ENCODE results near the gene ABCA13.

Gene ABCA13

DNA sequence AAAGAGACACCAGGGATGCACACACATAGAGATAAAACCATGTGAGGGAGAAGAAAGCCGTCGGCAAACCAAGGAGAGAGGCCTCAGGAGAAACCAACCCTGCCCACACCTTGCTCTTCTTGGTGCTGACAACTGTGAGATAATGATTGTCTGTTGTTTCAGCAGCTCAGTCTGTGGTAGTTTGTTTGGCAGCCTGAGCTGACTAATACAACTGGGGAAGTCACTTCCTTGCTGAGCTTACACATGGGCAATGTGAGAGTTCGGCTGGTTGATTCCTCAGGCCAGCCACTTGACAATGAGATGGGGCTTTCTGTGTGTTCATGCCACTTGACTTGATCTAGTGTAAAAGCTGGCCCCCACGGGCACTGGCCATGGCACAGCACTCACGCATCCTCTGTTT is 271.8 kb downstream of the ABCA13 start:
- in situ Hi-C loops (cut with HindIII; ENCODE audit: low pct_ligation_motif_present, low pct_unique_long_range_greater_than_20kb, low sequenced_read_pairs) = no loop called here
- no peak for DNase-seq

DNA sequence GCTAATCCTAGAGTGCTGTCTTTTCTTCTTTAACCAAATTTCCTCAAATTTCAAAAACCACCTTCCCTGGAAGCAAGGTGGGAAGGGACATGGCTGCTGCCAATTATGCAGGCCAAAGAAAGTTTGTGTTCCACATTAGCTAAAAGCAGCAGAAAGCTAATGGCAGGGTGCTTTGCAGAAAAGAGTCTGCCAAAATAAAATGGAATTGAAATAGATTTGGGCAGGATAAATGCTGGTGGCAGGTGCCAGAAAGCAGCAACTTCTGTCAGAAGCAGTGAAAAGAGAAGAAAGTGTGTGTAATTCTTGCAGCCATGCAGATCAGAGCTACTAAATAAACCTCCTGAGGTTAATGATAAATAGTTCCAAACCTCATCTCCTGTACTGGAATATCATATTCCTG is 275.5 kb downstream of the ABCA13 start:
- in situ Hi-C loops (cut with HindIII; ENCODE audit: low pct_ligation_motif_present, low pct_unique_long_range_greater_than_20kb, low sequenced_read_pairs) = no loop called here
- no peak for DNase-seq

GRCh38 chr7:48452218-48452617 is 281.0 kb downstream of the ABCA13 start:
- no peak for DNase-seq
- in situ Hi-C loops (cut with HindIII; ENCODE audit: low pct_ligation_motif_present, low pct_unique_long_range_greater_than_20kb, low sequenced_read_pairs) = no loop called here

GRCh38 chr7:48454750-48455192 is 283.5 kb downstream of the ABCA13 start:
- no peak for DNase-seq
- in situ Hi-C loops (cut with HindIII; ENCODE audit: low pct_ligation_motif_present, low pct_unique_long_range_greater_than_20kb, low sequenced_read_pairs) = no loop called here

GRCh38 chr7:48455363-48455762 is 284.1 kb downstream of the ABCA13 start:
- no peak for DNase-seq
- in situ Hi-C loops (cut with HindIII; ENCODE audit: low pct_ligation_motif_present, low pct_unique_long_range_greater_than_20kb, low sequenced_read_pairs) = no loop called here

DNA sequence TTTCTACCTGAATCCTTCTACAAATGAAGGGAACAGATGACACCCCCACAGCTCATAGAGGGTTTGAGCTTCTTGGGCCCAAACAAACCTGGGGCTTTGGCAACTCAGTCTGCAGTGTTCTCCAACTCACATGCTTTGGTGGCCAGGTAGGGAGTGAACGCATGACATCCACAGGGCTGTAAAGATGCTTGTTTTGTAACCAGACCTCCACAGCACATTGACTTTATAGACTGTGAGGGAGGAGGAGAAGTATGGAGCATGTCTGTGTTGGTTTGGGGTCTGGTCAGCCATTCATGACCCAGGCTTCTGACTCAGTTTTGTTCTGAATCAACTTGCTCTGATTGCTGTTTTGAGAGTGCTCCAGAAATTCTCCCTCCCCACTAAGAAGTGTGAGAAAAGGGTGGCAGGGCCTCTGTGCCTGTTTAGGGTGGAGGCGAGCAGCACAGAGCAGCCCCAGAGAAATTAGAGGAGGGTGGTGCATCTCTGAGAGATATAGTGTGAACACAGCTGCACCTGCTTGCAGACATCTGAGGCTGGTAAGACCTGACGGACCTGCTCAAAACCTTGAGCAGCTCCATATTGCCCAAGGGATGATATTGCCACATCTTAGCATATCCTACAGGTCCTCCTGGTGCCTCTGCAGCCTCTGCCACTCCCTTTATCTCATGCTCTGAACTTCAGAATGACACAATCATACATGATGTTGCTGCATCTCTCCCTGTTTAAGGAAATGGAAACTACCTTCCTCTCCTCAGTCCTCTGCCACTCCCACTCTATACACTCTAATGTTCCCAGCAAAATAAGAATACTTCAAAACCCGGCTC is 287.7 kb downstream of the ABCA13 start:
- DNase-seq = no peak
- in situ Hi-C loops (cut with HindIII; ENCODE audit: low pct_ligation_motif_present, low pct_unique_long_range_greater_than_20kb, low sequenced_read_pairs) = no loop called here

GRCh38 chr7:48466713-48467112 is 295.5 kb downstream of the ABCA13 start:
- in situ Hi-C loops (cut with HindIII; ENCODE audit: low pct_ligation_motif_present, low pct_unique_long_range_greater_than_20kb, low sequenced_read_pairs) = no loop called here
- DNase-seq = no peak

- in situ Hi-C loops (cut with HindIII; ENCODE audit: low pct_ligation_motif_present, low pct_unique_long_range_greater_than_20kb, low sequenced_read_pairs) = no loop called here
- no peak for DNase-seq
Measured at GRCh38 chr7:48471196-48471595, 299.9 kb downstream of the ABCA13 start.

DNA sequence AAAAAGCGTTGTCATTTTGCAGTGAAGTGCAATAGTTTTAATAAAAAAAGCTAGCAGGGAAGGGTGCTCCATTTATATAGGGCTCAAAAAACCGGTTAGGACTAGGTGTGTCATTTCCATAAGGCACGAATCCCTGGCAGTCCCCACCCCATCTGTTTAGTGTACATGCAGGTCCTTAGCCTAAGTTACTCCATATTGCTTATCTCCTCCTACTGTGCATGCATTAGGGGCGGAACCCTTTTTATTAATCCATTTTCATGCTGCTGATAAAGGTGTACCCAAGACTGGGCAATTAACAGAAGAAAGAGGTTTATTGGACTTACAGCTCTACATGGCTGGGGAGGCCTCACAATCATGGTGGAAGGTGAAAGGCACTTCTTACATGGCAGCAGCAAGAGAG is 301.4 kb downstream of the ABCA13 start:
- in situ Hi-C loops (cut with HindIII; ENCODE audit: low pct_ligation_motif_present, low pct_unique_long_range_greater_than_20kb, low sequenced_read_pairs) = no loop called here
- DNase-seq = no peak

DNA sequence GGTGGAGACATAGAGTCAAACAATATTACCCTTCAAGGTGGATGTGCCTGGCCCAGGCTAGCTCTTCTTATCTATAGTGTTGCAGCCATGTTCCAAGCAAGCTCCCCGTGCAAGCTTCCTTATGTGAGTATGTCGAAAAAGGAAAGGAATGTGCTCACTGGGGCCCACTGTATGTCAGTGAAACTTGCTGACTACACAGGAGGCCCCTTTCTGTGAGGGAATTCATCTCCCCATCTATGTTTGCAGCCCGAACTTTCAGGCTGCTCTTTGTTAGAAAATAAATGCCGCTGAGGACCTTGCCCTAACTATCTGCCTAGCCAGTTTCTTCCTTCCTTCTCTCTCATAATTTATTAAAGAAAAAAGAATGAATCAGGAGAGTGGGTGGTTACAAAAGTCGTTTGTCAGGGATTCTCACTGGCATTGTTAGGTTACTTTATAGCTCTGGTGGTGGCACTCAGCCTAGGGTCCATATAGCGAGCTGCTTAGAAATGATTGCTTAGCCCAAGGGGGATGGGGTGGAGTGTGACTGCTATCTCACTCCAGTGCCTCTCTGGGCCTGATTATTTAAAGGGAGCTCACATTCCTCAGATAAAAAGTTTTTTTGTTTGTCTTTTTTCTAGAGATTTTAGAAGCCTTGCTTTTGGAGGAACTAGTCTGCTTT is 302.1 kb downstream of the ABCA13 start:
- DNase-seq = no peak
- in situ Hi-C loops (cut with HindIII; ENCODE audit: low pct_ligation_motif_present, low pct_unique_long_range_greater_than_20kb, low sequenced_read_pairs) = no loop called here

- DNase-seq = no peak
- in situ Hi-C loops (cut with HindIII; ENCODE audit: low pct_ligation_motif_present, low pct_unique_long_range_greater_than_20kb, low sequenced_read_pairs) = no loop called here
Measured at GRCh38 chr7:48481235-48481634, 310.0 kb downstream of the ABCA13 start.

GRCh38 chr7:48497521-48497920 is 326.3 kb downstream of the ABCA13 start:
- DNase-seq = no peak
- in situ Hi-C loops (cut with HindIII; ENCODE audit: low pct_ligation_motif_present, low pct_unique_long_range_greater_than_20kb, low sequenced_read_pairs) = no loop called here

GRCh38 chr7:48502021-48502420 is 330.8 kb downstream of the ABCA13 start:
- in situ Hi-C loops (cut with HindIII; ENCODE audit: low pct_ligation_motif_present, low pct_unique_long_range_greater_than_20kb, low sequenced_read_pairs) = no loop called here
- DNase-seq = no peak

DNA sequence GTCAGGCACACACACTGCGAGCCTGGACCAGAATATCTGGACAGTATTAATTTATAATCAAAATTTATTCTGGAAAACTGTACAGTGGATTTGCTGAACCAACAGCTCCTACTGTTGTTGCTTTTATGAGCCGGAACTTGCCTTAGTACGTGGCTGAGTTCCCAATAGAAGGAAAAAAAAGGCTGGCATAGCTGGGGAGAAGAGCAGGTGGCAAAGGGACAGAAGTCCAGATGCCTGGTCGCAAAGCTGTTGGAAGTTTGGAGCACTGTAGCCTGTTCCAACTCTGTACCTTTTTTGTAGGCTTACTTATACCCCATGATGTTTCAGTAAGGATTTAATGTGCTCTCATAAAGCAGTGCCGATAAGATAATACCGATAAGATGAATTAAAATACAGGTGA is 333.8 kb downstream of the ABCA13 start:
- in situ Hi-C loops (cut with HindIII; ENCODE audit: low pct_ligation_motif_present, low pct_unique_long_range_greater_than_20kb, low sequenced_read_pairs) = no loop called here
- no peak for DNase-seq

- no peak for DNase-seq
- in situ Hi-C loops (cut with HindIII; ENCODE audit: low pct_ligation_motif_present, low pct_unique_long_range_greater_than_20kb, low sequenced_read_pairs) = no loop called here
Measured at GRCh38 chr7:48505466-48505865, 334.2 kb downstream of the ABCA13 start.

- no peak for DNase-seq
- in situ Hi-C loops (cut with HindIII; ENCODE audit: low pct_ligation_motif_present, low pct_unique_long_range_greater_than_20kb, low sequenced_read_pairs) = no loop called here
Measured at GRCh38 chr7:48506569-48506968, 335.3 kb downstream of the ABCA13 start.

- in situ Hi-C loops (cut with HindIII; ENCODE audit: low pct_ligation_motif_present, low pct_unique_long_range_greater_than_20kb, low sequenced_read_pairs) = no loop called here
- DNase-seq = no peak
Measured at GRCh38 chr7:48511080-48511479, 339.8 kb downstream of the ABCA13 start.

DNA sequence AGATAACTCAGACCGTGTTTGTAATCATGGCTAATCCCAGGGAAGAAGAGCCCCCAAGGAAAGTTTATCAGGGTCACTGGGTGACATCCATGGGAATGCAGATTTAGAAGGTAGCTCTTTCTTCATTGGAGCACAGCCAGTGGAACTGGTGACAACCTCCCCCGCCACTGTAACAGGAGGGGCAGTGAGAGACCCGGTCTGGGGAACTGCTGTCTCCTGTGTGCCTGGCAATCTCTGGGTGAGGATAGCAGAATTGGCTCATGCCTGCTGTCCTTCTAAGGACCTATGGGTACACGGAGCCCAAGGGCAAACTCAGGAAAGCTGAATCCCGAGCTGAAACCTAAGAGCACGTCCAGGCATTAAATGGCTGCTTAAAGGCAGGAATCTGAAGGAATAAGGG is 341.6 kb downstream of the ABCA13 start:
- in situ Hi-C loops (cut with HindIII; ENCODE audit: low pct_ligation_motif_present, low pct_unique_long_range_greater_than_20kb, low sequenced_read_pairs) = no loop called here
- DNase-seq = no peak

GRCh38 chr7:48515171-48515570 is 343.9 kb downstream of the ABCA13 start:
- in situ Hi-C loops (cut with HindIII; ENCODE audit: low pct_ligation_motif_present, low pct_unique_long_range_greater_than_20kb, low sequenced_read_pairs) = no loop called here
- no peak for DNase-seq

DNA sequence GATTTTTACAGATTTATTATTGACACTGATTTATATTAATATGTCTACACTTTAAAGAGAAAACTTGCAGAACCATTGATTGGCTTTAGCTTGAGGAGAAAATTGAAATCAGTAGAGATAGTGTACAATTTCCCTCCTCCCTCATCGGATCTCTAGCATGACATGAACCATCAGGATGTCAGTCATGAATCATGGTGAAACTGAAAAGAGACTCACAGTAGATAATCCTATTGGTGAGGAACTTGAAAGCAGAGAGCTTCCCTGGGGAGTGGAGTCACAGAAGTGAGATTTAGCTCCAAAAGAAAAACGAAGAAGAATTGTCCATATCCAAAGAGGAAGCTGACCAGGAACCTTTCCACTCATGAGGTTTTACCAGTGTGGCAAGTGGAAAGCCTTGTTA is 346.8 kb downstream of the ABCA13 start:
- in situ Hi-C loops (cut with HindIII; ENCODE audit: low pct_ligation_motif_present, low pct_unique_long_range_greater_than_20kb, low sequenced_read_pairs) = no loop called here
- no peak for DNase-seq
